GM12878 (cell line): ENCODE measurements around the gene PPP1R13B. TPM values are rescaled to one million over a fixed set of nuclear protein-coding genes. Genes with fewer than 3 reads are reported as not detected.
A peak's percentile ranks its signal among the peaks of the same experiment; 100 is the strongest.

ENCODE experiments used
- ATAC-seq: fragments of 200-7000 bp; cut with Tn5 transposase; 3 replicates; pipeline ENCODE4 v1.9.1; 2020; ENCODE audit warnings: mild to moderate bottlenecking, moderate library complexity
- BruUV-seq: library from RNA; stranded (reverse); fragments of 400-500 nt; replicated peaks from 2 replicates; lab custom pipeline; 2021; lab: Mats Ljungman, UMichigan
- CTCF ChIA-PET: fragments of 300-600 bp; sonication (Branson Sonifier 250); formaldehyde crosslinking; extraction: SDS; loops from one replicate; lab custom pipeline; 2021; ENCODE audit warnings: inconsistent platforms; lab: Yijun Ruan, JAX
- POLR2A ChIA-PET: fragments of 350-600 bp; formaldehyde crosslinking; extraction: SDS; loops from one replicate; lab custom pipeline; 2021; ENCODE audit warnings: inconsistent platforms; lab: Charles Lee
- RAD21 ChIA-PET: fragments of 300-600 bp; sonication (Branson Sonifier 250); formaldehyde crosslinking; loops from one replicate; lab custom pipeline; 2023; ENCODE audit warnings: antibody characterized with exemption; ENCODE audit not compliant: unreplicated experiment; lab: Charles Lee
- SMC1A ChIA-PET: fragments of 300-600 bp; sonication (Branson Sonifier 250); formaldehyde crosslinking; loops from one replicate; lab custom pipeline; 2023; ENCODE audit not compliant: unreplicated experiment, uncharacterized antibody; lab: Charles Lee
- DNase-seq: peaks from one replicate; pipeline ENCODE4 v3.0.0-alpha.2; 2011; ENCODE audit warnings: low read depth, low spot score
- FAIRE-seq: peaks from 3 replicates; lab custom pipeline; 2011; peaks lifted over from hg19 to GRCh38; lab: Jason Lieb, UNC
- H2AFZ ChIP-seq: 2 replicates; pipeline ENCODE4 v1.6.0; 2011; ENCODE audit warnings: low read depth, low read length, control low read depth; ENCODE audit not compliant: control insufficient read depth
- H3K27ac ChIP-seq: 2 replicates; pipeline ENCODE4 v1.5.1; 2011; ENCODE audit warnings: control low read depth; ENCODE audit not compliant: control insufficient read depth, insufficient read depth
- H3K27me3 ChIP-seq, 2 experiments: replicated peaks in 1 of 2; 2 replicates each; pipeline versions ENCODE4 v1.6.0 to v1.6.1; 2011; ENCODE audit warnings: low read length in 1 of 2; ENCODE audit not compliant: control insufficient read depth in 2 of 2, insufficient read depth in 2 of 2
- H3K36me3 ChIP-seq, 2 experiments: 2 replicates each; pipeline ENCODE4 v1.5.1; 2011; ENCODE audit warnings: low read length in 1 of 2; ENCODE audit not compliant: control insufficient read depth in 2 of 2, insufficient read depth in 2 of 2
- H3K4me1 ChIP-seq: 2 replicates; pipeline ENCODE4 v1.6.1; 2011; ENCODE audit warnings: mild to moderate bottlenecking, low read length, moderate library complexity, mixed read lengths; ENCODE audit not compliant: control insufficient read depth, insufficient read depth
- H3K4me2 ChIP-seq: 2 replicates; pipeline ENCODE4 v1.6.0; 2011; ENCODE audit warnings: control low read depth; ENCODE audit not compliant: control insufficient read depth, insufficient read depth
- H3K4me3 ChIP-seq: fragments of 200-600 bp; sonication (generic); 2 replicates; pipeline ENCODE4 v1.5.1; 2016
- H3K79me2 ChIP-seq: 2 replicates; pipeline ENCODE4 v1.6.0; 2011; ENCODE audit warnings: low read length; ENCODE audit not compliant: control insufficient read depth, insufficient read depth
- H3K9ac ChIP-seq: 2 replicates; pipeline ENCODE4 v1.8.0; 2011; ENCODE audit warnings: low read length, control low read depth, mixed read lengths; ENCODE audit not compliant: control insufficient read depth, insufficient read depth
- H3K9me3 ChIP-seq: replicated peaks from 3 replicates; pipeline ENCODE4 v1.5.1; 2011; ENCODE audit warnings: mild to moderate bottlenecking, low read length; ENCODE audit not compliant: control insufficient read depth, insufficient read depth
- H4K20me1 ChIP-seq: 2 replicates; pipeline ENCODE4 v1.6.0; 2011; ENCODE audit not compliant: control insufficient read depth, insufficient read depth
- ASH2L ChIP-seq: fragments of 300-600, 200-600 bp; sonication (generic); IDR thresholded peaks from 2 replicates; pipeline ENCODE4 v1.6.1; 2017; ENCODE audit warnings: low read depth, mild to moderate bottlenecking, borderline replicate concordance
- ATF3 ChIP-seq: IDR thresholded peaks from 2 replicates; pipeline ENCODE4 v1.6.1; 2011; ENCODE audit warnings: low read depth, mild to moderate bottlenecking, low read length, moderate library complexity, borderline replicate concordance; ENCODE audit errors: extremely low read depth
- BCL3 ChIP-seq: IDR thresholded peaks from 2 replicates; pipeline ENCODE4 v1.6.1; 2011; ENCODE audit warnings: borderline replicate concordance, low read depth, mild to moderate bottlenecking, moderate library complexity, low read length; ENCODE audit not compliant: insufficient read depth, poor library complexity, severe bottlenecking
- BRCA1 ChIP-seq: IDR thresholded peaks from 2 replicates; pipeline ENCODE4 v1.6.1; 2011; ENCODE audit warnings: low read depth, low read length, improper control_type of control experiment
- DPF2 ChIP-seq: fragments of 450-650 bp; IDR thresholded peaks from 2 replicates; pipeline ENCODE4 v1.6.1; 2017; ENCODE audit warnings: mild to moderate bottlenecking
- GABPA ChIP-seq: IDR thresholded peaks from 2 replicates; pipeline ENCODE4 v1.6.1; 2014; ENCODE audit warnings: antibody characterized with exemption, low read depth, mild to moderate bottlenecking, inconsistent platforms
- MYB ChIP-seq: fragments of 150-350 bp; IDR thresholded peaks from 2 replicates; pipeline ENCODE4 v1.6.1; 2014; ENCODE audit warnings: mild to moderate bottlenecking, low read depth, low read length, borderline replicate concordance
- NFYA ChIP-seq: IDR thresholded peaks from 2 replicates; pipeline ENCODE4 v1.6.1; 2011; ENCODE audit warnings: low read depth, mild to moderate bottlenecking, low read length, improper control_type of control experiment, borderline replicate concordance
- POLR2A ChIP-seq: IDR thresholded peaks from 2 replicates; pipeline ENCODE4 v1.6.1; 2011; ENCODE audit warnings: low read depth, mild to moderate bottlenecking, low read length
- POLR2AphosphoS2 ChIP-seq: IDR thresholded peaks from 2 replicates; pipeline ENCODE4 v1.6.1; 2011; ENCODE audit warnings: low read depth, mild to moderate bottlenecking, low read length, improper control_type of control experiment, moderate library complexity
- SIX5 ChIP-seq: IDR thresholded peaks from 2 replicates; pipeline ENCODE4 v1.6.1; 2011; ENCODE audit warnings: mild to moderate bottlenecking, low read depth, low read length, moderate library complexity; ENCODE audit not compliant: severe bottlenecking
- WGBS: methylation state at CpG from one replicate; pipeline ENCODE4 v1.1.6; 2016; ENCODE audit warnings: low lambda C conversion rate; ENCODE audit not compliant: insufficient replicate concordance, insufficient coverage; ENCODE audit errors: missing lambda C conversion rate; 5-methylcytosine and 5-hydroxymethylcytosine counted together
- in situ Hi-C: fragments of 300-500 bp; cut with MboI; formaldehyde crosslinking; loops from 9 replicates; pipeline ENCODE4 v1.14.3; 2018; ENCODE audit warnings: mixed read lengths
- intact Hi-C: fragments of 100-400 bp; cut with micrococcal nuclease; formaldehyde crosslinking; loops from one replicate; pipeline ENCODE4 v1.14.2; 2022; ENCODE audit not compliant: unreplicated experiment
- polyA plus RNA-seq, 11 experiments: library from polyadenylated mRNA; depleted of rRNA in 4 of 11; unstranded in 6 of 11; stranded (reverse) in 5 of 11; fragments of >200 nt; fragmentation: Nextera tagmentation in 4 of 11; fragmentation: Illumina TruSeq in 1 of 11; extraction: Ambion mirVana in 4 of 11; extraction: Trizol in 1 of 11; gene quantifications; 1 replicate in 1 of 11; 2 replicates in 10 of 11; pipeline versions ENCODE4 v1.2.1 to v1.2.3, GENCODE V29; 2011 to 2016; ENCODE audit warnings: inconsistent platforms in 2 of 11, missing spikeins in 2 of 11, low read depth in 1 of 11
- total RNA-seq, 4 experiments: library from RNA; depleted of rRNA in 3 of 4; stranded (reverse); fragments of >200 nt in 3 of 4; fragmentation: Illumina TruSeq in 1 of 4; extraction: Trizol in 1 of 4; gene quantifications; 2 replicates each; pipeline versions ENCODE4 v1.2.1 to v1.2.3, GENCODE V29; 2013 to 2021

PPP1R13B gene
- total and polyA plus RNA-seq, 10 of the 15 experiments (the other 5 are each of a cell fraction or from before 2014, with no cell fraction given) = 0.16 to 8.1 (median 3.2) TPM

- Histone ChIP-seq H3K27ac (no peak overlapping the region), H3K27me3 (no peaks in the 10 kb centered on the region), H3K9ac (no peak overlapping the region), H4K20me1 (no peaks in the 10 kb centered on the region), H3K9me3 (no peaks in the 10 kb centered on the region), H3K4me3 (no peak overlapping the region), H3K36me3 (peaks cover 3 to 37% of the 10 kb centered on the region in 2 experiments; a peak in 3 of 4 replicates), H3K4me1 (no peaks in the 10 kb centered on the region; the same call in 1 of the 2 replicates), H3K79me2 (no peaks in the 10 kb centered on the region), H2AFZ (no peak overlapping the region), H3K4me2 (no peak overlapping the region)
- TF ChIP-seq NFYA (no peak), POLR2A (0 out of 2 replicates have a peak, but pooled peaks have one; percentile 6), MYB (no peak), ATF3 (no peak)
- ChIA-PET CTCF (no interaction called here), POLR2A (no interaction called here), SMC1A (interaction anchor here (0.6 to 0.9 kb wide), 3 partner anchors 106 to 1422 kb away, joined by 3 read pairs; no protein-coding TSS in a partner anchor), RAD21 (no interaction called here)
- WGBS = 87% methylated on average over 17 of the region's 17 CpGs
- intact Hi-C loops (no loop called here), in situ Hi-C loops (no loop called here)
- ATAC-seq (no peak), DNase-seq (no peak), FAIRE-seq (no peak)
- no TSS peak for BruUV-seq
Observed at GRCh38 chr14:103699261-103699661, 148.1 kb downstream of the PPP1R13B start.

GRCh38 chr14:103698380-103699260, 148.8 kb downstream of the PPP1R13B start:
- Histone ChIP-seq H2AFZ (no peak overlapping the region), H3K79me2 (no peaks in the 10 kb centered on the region), H3K4me2 (no peak overlapping the region), H3K9ac (no peak overlapping the region), H3K27me3 (no peaks in the 10 kb centered on the region), H3K27ac (no peak overlapping the region), H3K9me3 (no peaks in the 10 kb centered on the region), H3K36me3 (peaks cover 8 to 36% of the 10 kb centered on the region in 2 experiments; a peak in 3 of 4 replicates), H3K4me1 (no peaks in the 10 kb centered on the region; the same call in 1 of the 2 replicates), H4K20me1 (no peaks in the 10 kb centered on the region), H3K4me3 (no peak overlapping the region)
- in situ Hi-C loops = no loop called here
- RAD21 ChIA-PET = no interaction called here
- POLR2A ChIA-PET = no interaction called here
- DNase-seq = no peak
- WGBS = 66% methylated on average over 30 of the region's 33 CpGs
- no TSS peak for BruUV-seq
- CTCF ChIA-PET = no interaction called here
- FAIRE-seq = no peak
- ATAC-seq = peak; percentile 44
- intact Hi-C loops = no loop called here
- SMC1A ChIA-PET = interaction anchor here (0.6 to 0.9 kb wide), 3 partner anchors 107 to 1422 kb away, joined by 3 read pairs; no protein-coding TSS in a partner anchor
- TF ChIP-seq BRCA1 (no peak), DPF2 (no peak), SIX5 (no peak), ASH2L (no peak), BCL3 (peak; percentile 23), GABPA (no peak), POLR2AphosphoS2 (no peak)
